ENCODE results near the gene CACNA1E. TPM values are rescaled to one million over a fixed set of nuclear protein-coding genes. Genes with fewer than 3 reads are reported as not detected.
"Not testable (repeated sequence)": the region's sequence is repeated elsewhere in the genome, so short reads cannot be mapped to it uniquely, and the experiment has no call there.

CACNA1E gene
- total and polyA plus RNA-seq, 2 donors (not counting 1 experiment from before 2014, with no cell fraction given), result 0.37 to 0.40 TPM

DNA sequence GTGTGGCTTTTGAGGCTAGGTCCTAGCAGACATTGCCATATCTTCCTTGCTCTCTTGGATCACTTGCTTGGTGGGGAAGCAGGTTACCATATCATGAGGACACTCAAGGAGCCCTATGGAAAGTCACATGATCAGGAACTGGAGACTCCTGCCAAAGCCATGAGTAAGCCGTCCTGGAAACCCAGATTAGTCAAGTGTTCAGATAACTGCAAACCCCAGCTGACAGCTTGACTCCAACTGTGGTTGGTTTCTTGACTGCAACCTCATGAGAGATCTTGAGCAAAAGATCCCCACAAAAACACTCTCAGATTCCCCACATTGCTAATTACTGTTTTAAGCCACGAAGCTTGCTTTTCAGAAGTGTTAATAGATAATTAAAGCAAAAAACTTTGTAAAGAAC is 58.6 kb downstream of the CACNA1E start:
- no peak overlapping the region for H3K9ac ChIP-seq (ENCODE audit: low read length)
- H3K4me2 ChIP-seq (replicated peaks; ENCODE audit: low read depth, low read length, poor library complexity, severe bottlenecking), result no peak overlapping the region
- H3K27me3 ChIP-seq (replicated peaks in 1 of 4; ENCODE audit: control extremely low read depth in 1 of 4, control insufficient read depth in 3 of 4, insufficient read depth in 4 of 4, low read length in 3 of 4), result peaks cover 0 to 7% (median 3%) of the 10 kb centered on the region in 4 experiments
- no peaks in the 10 kb centered on the region for H3K4me1 Mint-ChIP-seq
- no peak overlapping the region for H2AFZ ChIP-seq (ENCODE audit: insufficient read depth, low read depth, low read length, poor library complexity, severe bottlenecking)
- intact Hi-C loops (cut with micrococcal nuclease), result no loop called here
- H3K27ac ChIP-seq (ENCODE audit: low read length in 2 of 2), result no peak overlapping the region
- H3K27ac Mint-ChIP-seq, result no peak overlapping the region
- H3K79me2 ChIP-seq (ENCODE audit: control insufficient read depth, insufficient read depth, low read length), result no peaks in the 10 kb centered on the region
- H3K4me1 ChIP-seq (ENCODE audit: control insufficient read depth in 2 of 2, insufficient read depth in 2 of 2, low read length in 2 of 2), result no peaks in the 10 kb centered on the region
- no peaks in the 10 kb centered on the region for H3K9me3 ChIP-seq (ENCODE audit: control extremely low read depth in 1 of 3, control insufficient read depth in 2 of 3, insufficient read depth in 1 of 3, low read length in 2 of 3)
- H3K36me3 ChIP-seq (replicated peaks in 1 of 2; ENCODE audit: control extremely low read depth in 1 of 2, control insufficient read depth in 1 of 2, extremely low read depth in 1 of 2, insufficient read depth in 2 of 2, low read length in 1 of 2), result no peaks in the 10 kb centered on the region
- 77% methylated on average over 1 of the region's 2 CpGs for WGBS (ENCODE audit: insufficient coverage)
- no peak for ATAC-seq (ENCODE audit: low read depth)
- no peak for TF ChIP-seq EZH2 (IDR thresholded peaks at IDR 0.05; ENCODE audit: borderline replicate concordance, insufficient read depth, low read depth, low read length, poor library complexity, severe bottlenecking)
- TF ChIP-seq, protein P1, sequence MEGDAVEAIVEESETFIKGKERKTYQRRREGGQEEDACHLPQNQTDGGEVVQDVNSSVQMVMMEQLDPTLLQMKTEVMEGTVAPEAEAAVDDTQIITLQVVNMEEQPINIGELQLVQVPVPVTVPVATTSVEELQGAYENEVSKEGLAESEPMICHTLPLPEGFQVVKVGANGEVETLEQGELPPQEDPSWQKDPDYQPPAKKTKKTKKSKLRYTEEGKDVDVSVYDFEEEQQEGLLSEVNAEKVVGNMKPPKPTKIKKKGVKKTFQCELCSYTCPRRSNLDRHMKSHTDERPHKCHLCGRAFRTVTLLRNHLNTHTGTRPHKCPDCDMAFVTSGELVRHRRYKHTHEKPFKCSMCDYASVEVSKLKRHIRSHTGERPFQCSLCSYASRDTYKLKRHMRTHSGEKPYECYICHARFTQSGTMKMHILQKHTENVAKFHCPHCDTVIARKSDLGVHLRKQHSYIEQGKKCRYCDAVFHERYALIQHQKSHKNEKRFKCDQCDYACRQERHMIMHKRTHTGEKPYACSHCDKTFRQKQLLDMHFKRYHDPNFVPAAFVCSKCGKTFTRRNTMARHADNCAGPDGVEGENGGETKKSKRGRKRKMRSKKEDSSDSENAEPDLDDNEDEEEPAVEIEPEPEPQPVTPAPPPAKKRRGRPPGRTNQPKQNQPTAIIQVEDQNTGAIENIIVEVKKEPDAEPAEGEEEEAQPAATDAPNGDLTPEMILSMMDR (IDR thresholded peaks at IDR 0.05), result no peak
- no peak for DNase-seq
- POLR2A ChIA-PET, result no interaction called here
- H3K4me3 Mint-ChIP-seq, result no peak overlapping the region
- H4K20me1 ChIP-seq (ENCODE audit: control insufficient read depth, insufficient read depth, low read length, poor library complexity, severe bottlenecking), result no peaks in the 10 kb centered on the region
- peaks cover 2% of the 10 kb centered on the region for H3K9me3 Mint-ChIP-seq (ENCODE audit: insufficient read depth)
- H3K27me3 Mint-ChIP-seq, result peaks cover 27% of the 10 kb centered on the region
- CTCF ChIA-PET, result no interaction called here
- no peak overlapping the region for H3K4me3 ChIP-seq (ENCODE audit: control extremely low read depth in 1 of 5, extremely low read depth in 1 of 5, insufficient read depth in 1 of 5, low read depth in 2 of 5, low read length in 4 of 5)

DNA sequence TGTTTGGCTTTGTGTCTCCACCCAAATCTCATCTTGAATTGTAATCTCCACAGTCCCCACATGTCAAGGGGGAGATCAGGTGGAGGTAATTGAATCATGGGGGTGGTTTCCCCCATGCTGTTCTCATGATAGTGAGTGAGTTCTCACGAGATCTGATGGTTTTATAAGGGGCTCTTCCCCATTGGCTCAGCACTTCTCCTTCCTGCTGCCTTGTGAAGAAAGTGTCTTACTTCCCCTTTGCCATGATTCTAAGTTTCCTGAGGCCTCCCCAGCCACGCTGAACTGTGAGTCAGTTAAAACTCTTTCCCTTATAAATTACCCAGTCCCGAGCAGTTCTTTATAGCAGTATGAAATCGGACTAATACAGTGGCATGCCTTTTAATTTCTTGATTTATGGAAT is 59.1 kb downstream of the CACNA1E start:
- H3K27me3 ChIP-seq (replicated peaks in 1 of 4; ENCODE audit: control extremely low read depth in 1 of 4, control insufficient read depth in 3 of 4, insufficient read depth in 4 of 4, low read length in 3 of 4); H3K36me3 ChIP-seq (replicated peaks in 1 of 2; ENCODE audit: control extremely low read depth in 1 of 2, control insufficient read depth in 1 of 2, extremely low read depth in 1 of 2, insufficient read depth in 2 of 2, low read length in 1 of 2); H3K27ac ChIP-seq (ENCODE audit: low read length in 2 of 2); H3K4me2 ChIP-seq (replicated peaks; ENCODE audit: low read depth, low read length, poor library complexity, severe bottlenecking); H3K9me3 Mint-ChIP-seq (ENCODE audit: insufficient read depth); H3K27ac Mint-ChIP-seq; H3K9ac ChIP-seq (ENCODE audit: low read length); H3K4me1 Mint-ChIP-seq; intact Hi-C loops (cut with micrococcal nuclease); H3K4me3 Mint-ChIP-seq; H3K4me3 ChIP-seq (ENCODE audit: control extremely low read depth in 1 of 5, extremely low read depth in 1 of 5, insufficient read depth in 1 of 5, low read depth in 2 of 5, low read length in 4 of 5); POLR2A ChIA-PET; H4K20me1 ChIP-seq (ENCODE audit: control insufficient read depth, insufficient read depth, low read length, poor library complexity, severe bottlenecking); H3K4me1 ChIP-seq (ENCODE audit: control insufficient read depth in 2 of 2, insufficient read depth in 2 of 2, low read length in 2 of 2); CTCF ChIA-PET; H3K9me3 ChIP-seq (ENCODE audit: control extremely low read depth in 1 of 3, control insufficient read depth in 2 of 3, insufficient read depth in 1 of 3, low read length in 2 of 3); ATAC-seq (ENCODE audit: low read depth); DNase-seq; H3K79me2 ChIP-seq (ENCODE audit: control insufficient read depth, insufficient read depth, low read length); H2AFZ ChIP-seq (ENCODE audit: insufficient read depth, low read depth, low read length, poor library complexity, severe bottlenecking): not testable (repeated sequence)
- peaks cover 29% of the 10 kb centered on the region for H3K27me3 Mint-ChIP-seq
- WGBS (ENCODE audit: insufficient coverage), result 20% methylated on average over 1 of the region's 4 CpGs
